HG03039 (cell line): ENCODE data around the gene HTT.

ENCODE experiments used
- ATAC-seq: cut with Tn5 transposase; IDR thresholded peaks from one replicate; pipeline ENCODE4 v1.9.1; 2021; ENCODE audit warnings: mild to moderate bottlenecking, moderate library complexity; ENCODE audit not compliant: unreplicated experiment

HTT gene

DNA sequence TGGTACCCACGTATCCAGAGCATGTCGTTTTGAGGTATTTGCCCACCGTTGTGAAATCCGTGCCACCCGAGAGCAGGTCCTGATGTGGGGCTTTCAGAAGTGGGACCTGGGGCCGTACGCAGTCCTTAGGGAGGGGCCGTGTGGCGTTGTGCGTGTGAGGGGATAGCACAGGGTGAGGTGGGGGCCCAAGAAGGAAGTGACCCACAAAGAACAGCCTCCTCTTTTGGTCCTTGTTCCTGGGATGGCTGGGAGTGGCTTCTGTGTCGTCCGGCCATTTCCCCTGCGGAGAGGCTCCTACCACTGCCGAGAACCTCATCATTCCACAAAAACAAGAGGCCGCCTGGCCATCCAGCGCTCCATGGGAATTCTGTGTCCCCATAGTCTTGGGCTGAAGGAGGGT is 157.5 kb downstream of the HTT start:
- ATAC-seq: no peak

GRCh38 chr4:3232871-3233271 is 158.4 kb downstream of the HTT start:
- ATAC-seq: no peak

- ATAC-seq: no peak
Measured at GRCh38 chr4:3233391-3234071, 159.1 kb downstream of the HTT start.

GRCh38 chr4:3234171-3235029 is 159.9 kb downstream of the HTT start:
- ATAC-seq: no peak

DNA sequence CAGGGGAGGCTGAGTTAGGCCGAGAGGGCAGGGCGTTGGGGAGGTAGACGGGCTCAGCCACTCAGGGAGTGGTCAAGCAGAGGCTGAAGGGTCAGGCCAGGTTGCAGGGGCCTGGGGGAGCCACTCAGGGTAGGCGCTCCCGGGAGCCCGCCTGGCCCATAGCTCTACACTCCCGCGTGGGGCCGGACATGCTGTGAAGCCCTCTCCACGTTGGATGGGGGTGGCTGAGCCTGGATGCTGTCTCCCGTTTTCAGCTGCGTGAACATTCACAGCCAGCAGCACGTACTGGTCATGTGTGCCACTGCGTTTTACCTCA is 160.5 kb downstream of the HTT start:
- ATAC-seq: no peak

DNA sequence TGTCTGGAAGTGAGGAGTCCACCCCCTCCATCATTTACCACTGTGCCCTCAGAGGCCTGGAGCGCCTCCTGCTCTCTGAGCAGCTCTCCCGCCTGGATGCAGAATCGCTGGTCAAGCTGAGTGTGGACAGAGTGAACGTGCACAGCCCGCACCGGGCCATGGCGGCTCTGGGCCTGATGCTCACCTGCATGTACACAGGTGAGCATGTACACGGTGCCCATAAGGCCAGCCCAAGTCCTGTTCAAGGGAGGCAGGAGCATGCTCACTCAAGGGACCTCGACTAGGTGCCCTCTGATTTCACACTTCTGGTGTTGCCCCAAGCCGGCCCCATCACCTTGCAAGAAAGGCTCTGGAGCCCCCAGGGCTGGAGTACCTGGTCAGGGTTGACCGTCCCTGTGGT is 161.1 kb downstream of the HTT start:
- no peak for ATAC-seq

GRCh38 chr4:3236326-3236878 is 161.9 kb downstream of the HTT start:
- ATAC-seq: no peak

GRCh38 chr4:3237266-3237665 is 162.8 kb downstream of the HTT start:
- no peak for ATAC-seq

DNA sequence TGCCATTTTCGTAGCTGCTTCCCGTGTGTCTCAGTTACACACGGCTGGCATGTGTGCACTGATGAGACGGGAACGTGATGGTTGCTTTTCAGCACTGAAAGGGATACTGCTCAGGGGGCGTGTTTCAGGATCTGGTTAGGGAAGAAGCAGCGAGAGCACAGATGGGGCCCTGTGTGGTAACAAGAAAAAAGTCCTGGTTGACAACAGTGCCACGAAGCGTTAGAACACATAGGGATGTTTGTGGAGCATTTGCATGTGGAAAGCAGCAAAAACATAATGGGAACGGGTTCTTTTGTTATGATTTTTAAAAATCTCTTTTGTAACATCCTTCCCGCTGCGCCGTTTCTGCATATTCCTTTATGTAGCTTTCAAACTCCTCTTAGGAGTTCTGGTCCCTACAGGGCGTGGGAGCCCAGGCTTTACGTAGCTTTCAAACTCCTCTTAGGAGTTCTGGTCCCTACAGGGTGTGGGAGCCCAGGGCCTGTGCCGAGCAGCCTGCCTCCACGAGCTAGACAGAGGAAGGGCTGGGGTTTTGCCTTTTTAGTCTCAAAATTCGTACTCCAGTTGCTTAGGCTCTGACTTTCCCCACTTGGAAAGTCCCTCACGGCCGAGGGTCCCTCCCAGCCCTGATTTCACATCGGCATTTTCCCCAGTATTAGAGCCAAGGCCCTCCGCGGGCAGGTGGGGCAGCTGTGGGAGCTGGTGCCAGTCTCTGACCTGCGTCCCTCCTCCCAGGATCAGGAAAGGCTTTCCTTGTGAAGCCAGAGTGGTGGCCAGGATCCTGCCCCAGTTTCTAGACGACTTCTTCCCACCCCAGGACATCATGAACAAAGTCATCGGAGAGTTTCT is 163.5 kb downstream of the HTT start:
- ATAC-seq: no peak

GRCh38 chr4:3238721-3239120 is 164.2 kb downstream of the HTT start:
- ATAC-seq: no peak

- ATAC-seq: no peak
Measured at GRCh38 chr4:3239303-3239702, 164.8 kb downstream of the HTT start.

DNA sequence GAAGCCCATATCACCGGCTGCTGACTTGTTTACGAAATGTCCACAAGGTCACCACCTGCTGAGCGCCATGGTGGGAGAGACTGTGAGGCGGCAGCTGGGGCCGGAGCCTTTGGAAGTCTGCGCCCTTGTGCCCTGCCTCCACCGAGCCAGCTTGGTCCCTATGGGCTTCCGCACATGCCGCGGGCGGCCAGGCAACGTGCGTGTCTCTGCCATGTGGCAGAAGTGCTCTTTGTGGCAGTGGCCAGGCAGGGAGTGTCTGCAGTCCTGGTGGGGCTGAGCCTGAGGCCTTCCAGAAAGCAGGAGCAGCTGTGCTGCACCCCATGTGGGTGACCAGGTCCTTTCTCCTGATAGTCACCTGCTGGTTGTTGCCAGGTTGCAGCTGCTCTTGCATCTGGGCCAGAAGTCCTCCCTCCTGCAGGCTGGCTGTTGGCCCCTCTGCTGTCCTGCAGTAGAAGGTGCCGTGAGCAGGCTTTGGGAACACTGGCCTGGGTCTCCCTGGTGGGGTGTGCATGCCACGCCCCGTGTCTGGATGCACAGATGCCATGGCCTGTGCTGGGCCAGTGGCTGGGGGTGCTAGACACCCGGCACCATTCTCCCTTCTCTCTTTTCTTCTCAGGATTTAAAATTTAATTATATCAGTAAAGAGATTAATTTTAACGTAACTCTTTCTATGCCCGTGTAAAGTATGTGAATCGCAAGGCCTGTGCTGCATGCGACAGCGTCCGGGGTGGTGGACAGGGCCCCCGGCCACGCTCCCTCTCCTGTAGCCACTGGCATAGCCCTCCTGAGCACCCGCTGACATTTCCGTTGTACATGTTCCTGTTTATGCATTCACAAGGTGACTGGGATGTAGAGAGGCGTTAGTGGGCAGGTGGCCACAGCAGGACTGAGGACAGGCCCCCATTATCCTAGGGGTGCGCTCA is 165.8 kb downstream of the HTT start:
- no peak for ATAC-seq

- ATAC-seq: no peak
Measured at GRCh38 chr4:3240936-3241522, 166.5 kb downstream of the HTT start.

- no peak for ATAC-seq
Measured at GRCh38 chr4:3241898-3242524, 167.5 kb downstream of the HTT start.

DNA sequence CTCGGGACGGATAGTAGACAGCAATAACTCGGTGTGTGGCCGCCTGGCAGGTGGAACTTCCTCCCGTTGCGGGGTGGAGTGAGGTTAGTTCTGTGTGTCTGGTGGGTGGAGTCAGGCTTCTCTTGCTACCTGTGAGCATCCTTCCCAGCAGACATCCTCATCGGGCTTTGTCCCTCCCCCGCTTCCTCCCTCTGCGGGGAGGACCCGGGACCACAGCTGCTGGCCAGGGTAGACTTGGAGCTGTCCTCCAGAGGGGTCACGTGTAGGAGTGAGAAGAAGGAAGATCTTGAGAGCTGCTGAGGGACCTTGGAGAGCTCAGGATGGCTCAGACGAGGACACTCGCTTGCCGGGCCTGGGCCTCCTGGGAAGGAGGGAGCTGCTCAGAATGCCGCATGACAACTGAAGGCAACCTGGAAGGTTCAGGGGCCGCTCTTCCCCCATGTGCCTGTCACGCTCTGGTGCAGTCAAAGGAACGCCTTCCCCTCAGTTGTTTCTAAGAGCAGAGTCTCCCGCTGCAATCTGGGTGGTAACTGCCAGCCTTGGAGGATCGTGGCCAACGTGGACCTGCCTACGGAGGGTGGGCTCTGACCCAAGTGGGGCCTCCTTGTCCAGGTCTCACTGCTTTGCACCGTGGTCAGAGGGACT is 168.8 kb downstream of the HTT start:
- no peak for ATAC-seq

DNA sequence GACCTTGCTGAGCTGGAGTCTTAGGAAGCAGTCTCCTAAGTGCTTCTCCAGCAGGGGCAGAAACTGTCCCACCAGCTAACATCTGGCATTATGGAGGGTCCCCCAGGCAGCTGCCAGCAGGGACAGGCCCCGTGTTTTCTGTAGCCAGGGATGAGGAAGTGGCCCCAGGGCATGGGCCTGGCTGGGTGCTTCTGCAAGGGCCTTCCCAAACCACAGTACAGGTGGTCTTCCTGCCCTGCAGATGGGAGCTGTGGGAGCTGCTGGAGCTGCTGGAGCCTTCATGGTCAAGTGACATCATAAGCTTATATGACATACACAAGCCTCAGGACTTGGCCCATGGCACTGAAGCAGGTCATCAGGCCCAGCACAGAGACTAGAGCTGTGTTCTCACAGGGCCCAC is 169.5 kb downstream of the HTT start:
- no peak for ATAC-seq

DNA sequence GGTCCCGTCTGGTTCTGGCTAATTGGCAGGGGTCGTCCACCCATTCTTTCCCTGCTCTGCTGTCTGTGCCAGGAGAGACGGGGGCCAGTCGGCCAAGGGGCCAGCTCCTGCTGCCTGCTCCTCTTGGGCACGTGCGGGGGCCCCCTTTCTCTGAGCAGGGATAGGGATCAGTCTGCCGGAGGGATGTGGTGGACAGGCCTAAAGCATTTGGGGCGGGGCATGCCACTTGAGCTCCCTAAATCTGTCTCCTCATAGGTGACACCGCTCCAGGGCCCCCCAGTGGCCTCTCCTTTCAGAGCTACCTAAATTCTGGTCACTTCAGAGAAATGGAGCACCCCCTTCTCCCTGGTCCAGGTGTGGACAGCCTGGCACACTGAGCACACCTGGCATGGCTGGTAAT is 170.3 kb downstream of the HTT start:
- no peak for ATAC-seq

DNA sequence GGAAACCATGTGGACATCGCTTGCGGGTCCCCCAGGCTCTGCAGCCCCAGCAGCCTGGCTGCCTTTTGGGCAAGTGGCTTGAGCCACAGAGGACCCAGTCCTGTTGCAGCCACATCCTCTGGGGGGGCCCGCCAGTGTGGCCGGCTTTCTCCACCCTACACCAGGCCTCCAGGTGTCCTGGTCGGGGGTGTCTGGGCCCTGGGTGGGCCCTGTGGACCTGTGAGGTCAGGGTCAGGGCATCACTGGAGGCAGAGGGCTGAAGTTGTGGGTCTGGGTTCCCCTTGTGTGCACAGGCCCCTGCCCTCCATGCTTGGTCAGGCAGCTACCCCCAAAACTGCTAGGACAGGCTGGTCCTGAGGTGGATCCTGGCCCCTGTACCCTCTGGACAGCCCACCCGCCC is 171.2 kb downstream of the HTT start:
- ATAC-seq: no peak
